ENCODE results near the gene CHCHD6.

The CHCHD6 gene

DNA sequence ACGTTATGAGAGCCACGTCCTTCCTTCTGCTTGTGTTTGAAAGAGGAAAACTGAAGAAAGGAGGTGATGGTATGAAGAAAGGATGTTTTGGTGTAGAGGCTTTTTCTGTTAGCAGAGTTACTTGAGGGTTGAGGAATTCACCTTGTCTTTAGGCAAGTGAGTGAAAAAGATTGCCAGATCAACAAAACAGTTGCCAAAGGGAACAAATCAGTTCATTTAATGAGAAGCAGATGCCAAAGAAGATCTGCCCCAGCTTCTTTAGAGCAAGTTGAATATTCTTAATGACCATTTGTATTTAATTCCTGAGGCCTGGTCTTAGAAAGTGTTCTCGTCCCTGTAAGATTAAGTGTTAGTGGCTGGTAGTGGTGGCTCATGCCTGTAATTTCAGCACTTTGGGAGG lies 2.6 kb downstream of the CHCHD6 start:
- no peak for DNase-seq

GRCh38 chr3:126711121-126711760 lies 7.2 kb downstream of the CHCHD6 start:
- DNase-seq = no peak

GRCh38 chr3:126713199-126713598 lies 9.2 kb downstream of the CHCHD6 start:
- no peak for DNase-seq

- DNase-seq = no peak
Observed at GRCh38 chr3:126714276-126714900, 10.3 kb downstream of the CHCHD6 start.

DNA sequence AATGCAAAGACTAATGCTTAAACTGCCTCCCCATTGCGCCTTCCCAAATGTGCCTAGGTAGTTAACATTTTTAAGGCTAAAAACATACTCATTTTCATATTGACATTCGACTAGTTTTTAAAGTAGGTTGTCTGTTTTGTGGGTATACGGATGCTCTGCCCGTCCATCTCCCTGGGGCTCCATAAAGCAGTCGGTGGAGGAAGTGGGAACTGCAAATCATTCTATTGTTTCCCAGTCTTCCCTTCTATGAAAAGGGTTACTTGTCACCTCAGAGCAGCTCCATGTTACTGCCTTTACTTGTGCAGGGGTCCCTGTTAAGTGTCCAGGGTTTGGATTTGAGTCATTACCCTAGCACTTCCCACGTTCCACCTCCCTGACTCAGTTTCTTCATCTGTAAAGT lies 10.9 kb downstream of the CHCHD6 start:
- no peak for DNase-seq

- DNase-seq = no peak
Observed at GRCh38 chr3:126715432-126715831, 11.4 kb downstream of the CHCHD6 start.

DNA sequence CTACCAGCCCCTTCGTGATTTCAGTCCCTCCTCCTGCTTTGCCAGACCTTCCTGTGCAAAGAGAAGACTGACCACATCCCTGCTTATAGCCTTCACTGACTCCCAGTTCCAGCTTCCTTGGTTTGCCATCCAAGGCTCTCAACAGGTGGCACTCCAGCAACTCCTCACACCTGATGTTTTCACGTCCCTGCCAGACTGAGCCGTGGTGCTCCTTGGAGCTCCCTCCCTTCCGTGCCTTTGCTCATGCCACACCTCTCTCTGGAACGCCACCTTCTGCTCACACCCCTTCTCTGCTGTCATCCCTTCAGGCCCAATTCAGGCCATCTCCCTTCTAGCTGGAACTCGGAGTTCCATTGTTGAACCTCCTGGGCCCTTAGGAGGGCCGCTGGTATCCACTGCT lies 12.0 kb downstream of the CHCHD6 start:
- DNase-seq = no peak

DNA sequence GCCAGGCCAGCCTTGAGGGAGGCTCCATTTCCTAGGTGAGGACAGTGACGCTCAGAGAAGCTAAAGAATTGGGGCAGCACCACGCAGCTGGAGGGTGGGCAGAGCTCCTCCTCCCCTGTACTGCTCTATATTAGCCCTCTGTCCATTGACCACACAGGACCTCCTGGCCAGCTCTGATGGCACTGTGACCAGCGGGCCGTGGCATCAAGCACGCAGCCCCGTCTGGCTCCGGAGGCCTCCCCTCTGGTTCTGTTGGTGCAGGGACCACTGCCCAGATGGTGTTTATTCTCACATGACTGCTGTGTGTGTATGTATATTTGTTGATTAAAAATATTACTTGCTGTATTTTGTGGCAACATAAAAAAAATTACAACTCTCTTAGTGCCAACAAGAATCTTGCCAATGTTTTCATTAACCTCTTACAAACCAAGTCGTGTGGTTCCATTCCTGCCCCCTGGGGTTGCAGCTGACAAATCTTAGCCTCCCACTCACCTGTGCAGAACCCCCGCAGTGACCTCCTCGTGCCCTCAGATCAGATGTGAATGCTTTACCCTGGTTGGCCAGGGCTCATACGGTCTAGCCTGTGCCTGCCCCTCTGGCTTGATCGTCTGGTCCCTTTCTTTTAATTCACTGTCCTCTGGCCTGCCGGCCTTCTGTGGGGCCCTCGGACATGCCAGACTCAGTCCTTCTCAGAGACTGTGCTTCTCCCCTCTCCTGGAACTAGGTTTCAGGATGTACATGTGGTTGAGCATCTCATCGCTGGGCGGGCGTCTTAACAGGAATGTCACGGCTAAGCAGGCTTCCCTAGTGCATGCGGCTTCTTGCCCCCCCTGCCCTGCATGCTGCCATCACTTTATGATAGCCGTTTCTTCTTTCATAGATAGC lies 14.8 kb downstream of the CHCHD6 start:
- DNase-seq = no peak

DNA sequence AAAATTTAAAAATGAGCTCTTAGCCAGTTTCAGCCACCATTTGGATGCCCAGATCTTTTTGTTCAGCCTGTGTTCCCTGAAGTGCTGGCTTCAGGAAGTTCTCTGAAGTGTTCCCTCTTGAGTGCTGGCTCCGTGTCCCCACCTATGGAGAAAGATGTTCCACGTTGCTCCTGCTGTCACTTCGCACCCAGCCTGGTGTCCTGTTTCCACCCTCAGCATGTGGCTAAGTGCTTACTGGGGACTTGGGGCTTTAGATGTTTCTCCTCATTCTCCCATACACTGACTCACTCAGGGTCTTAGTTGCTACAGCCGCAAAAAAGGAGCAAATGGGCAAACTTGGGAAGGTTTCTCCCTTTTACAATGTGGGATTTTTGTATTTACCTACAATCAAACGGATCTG lies 16.6 kb downstream of the CHCHD6 start:
- DNase-seq = no peak

- no peak for DNase-seq
Observed at GRCh38 chr3:126721246-126721645, 17.2 kb downstream of the CHCHD6 start.

GRCh38 chr3:126723237-126723636 lies 19.2 kb downstream of the CHCHD6 start:
- DNase-seq = no peak

DNA sequence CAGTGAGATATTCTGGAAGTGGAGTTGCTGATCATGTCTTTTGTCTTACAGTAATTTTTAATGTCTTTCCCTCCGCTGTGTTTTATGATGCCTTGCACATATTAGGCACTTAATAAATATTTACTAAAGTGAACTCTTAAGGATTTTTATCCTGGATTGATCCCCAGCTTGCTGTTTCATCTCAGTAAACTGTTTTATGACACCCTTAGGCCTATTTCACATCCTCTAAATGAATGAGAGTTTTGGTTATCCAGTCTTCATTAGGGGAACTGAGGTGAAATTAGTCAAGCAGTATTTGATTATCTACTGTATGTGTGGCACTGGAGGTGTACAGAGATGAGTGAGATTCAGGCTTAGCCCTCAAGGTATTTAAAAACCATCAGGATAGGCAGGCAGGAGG lies 19.8 kb downstream of the CHCHD6 start:
- no peak for DNase-seq

DNA sequence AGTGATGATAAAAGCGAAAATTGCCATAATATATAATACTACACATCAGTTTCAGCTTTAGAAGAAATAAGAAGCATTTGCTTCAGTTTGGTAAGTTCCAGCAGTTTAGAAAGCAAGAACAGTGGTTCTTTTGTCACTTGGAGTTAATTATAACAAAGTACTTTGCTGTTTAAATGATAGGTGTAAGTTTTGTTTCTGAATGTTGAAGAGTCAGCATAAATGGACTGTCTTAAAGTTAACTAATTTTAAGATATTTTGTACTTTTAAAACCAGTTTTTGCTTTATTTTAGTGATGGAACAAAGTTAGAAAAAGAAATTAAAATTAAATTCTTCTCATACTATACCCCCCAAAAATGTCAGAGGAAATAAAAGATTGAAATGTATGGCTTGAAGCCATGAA lies 24.6 kb downstream of the CHCHD6 start:
- no peak for DNase-seq

DNA sequence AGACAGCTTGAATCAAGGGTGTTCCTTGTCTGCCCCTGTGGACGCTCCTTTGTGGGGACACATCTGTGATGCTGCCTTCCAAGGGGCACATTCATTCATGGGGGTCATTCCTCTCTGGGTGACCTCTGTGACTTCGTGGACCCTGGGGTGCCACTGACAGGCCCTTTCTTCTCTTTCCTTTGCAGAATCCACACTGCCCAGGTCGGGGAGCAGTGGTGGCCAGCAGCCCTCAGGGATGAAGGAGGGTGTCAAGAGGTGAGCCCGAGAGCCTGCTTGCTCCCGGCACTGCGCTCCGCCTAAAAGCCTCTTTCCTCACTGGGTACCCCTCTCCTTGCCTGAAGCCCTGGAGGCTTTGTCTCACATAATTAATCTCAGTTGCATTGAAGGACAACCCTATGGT lies 26.3 kb downstream of the CHCHD6 start:
- no peak for DNase-seq

GRCh38 chr3:126731044-126731443 lies 27.0 kb downstream of the CHCHD6 start:
- DNase-seq = no peak

DNA sequence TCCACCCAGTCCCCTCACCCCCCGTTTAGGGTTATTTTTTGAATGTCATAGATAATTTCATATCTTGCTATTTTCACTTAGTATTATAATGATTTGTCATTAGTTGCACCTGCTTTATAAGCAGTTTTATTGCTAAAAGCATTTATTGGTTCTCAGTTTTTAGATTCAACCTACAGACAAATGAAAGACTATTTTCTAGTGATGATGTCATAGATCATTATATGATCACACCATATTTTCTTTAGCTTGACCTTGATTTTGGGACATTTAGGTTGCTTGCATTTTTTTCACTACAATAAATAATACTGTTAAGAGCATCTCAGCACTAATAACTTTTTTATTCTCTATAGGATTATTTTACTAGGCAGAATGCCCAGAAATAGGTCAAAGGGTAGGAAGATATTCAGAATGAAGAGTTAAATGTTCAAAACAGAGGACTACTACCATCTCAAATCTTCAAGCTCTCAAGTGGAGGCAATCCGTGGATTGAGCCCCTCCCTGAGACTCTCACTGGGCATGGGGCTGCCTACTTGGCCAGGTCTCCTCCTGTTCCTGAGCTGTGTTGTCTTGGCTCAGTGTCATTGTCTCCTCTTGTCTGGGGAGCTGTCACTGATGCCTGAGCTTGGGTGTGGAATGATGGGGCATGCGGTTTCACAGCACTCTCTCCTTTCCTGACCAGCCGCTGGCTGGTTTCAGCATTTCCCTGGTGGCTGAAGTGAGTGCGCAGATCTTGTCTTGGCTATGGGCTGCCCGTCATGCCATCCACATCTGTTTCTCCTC lies 28.4 kb downstream of the CHCHD6 start:
- no peak for DNase-seq

GRCh38 chr3:126733061-126733430 lies 29.0 kb downstream of the CHCHD6 start:
- no peak for DNase-seq

DNA sequence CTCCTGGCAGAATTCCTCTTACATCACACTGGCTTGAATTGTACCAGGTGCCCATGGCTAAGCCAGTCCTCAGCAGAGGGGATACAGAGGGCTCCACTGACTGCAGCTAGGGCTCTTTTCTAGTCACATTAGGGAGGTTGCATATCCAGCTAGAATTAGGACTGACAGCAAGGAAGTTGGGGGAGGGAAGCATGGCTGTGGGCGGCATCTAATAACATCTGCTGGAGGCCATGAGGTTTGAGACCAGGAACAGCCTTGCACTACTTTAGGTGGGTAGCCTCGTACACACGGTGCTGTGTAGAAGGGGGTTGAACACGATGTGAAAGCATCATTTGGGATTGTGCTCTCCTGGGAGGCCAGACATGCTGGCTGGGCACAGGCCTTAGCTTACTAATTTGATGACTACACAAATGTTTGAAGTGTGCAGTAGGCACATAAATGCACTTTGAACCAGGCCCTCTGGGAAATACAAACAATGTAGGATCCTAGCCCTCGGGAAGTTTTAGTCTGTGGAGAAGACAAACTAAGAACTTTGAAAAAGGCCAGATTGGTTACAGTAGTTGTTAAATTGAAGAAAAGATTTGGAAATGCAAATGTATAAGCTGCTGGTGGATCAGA lies 30.2 kb downstream of the CHCHD6 start:
- DNase-seq = no peak

DNA sequence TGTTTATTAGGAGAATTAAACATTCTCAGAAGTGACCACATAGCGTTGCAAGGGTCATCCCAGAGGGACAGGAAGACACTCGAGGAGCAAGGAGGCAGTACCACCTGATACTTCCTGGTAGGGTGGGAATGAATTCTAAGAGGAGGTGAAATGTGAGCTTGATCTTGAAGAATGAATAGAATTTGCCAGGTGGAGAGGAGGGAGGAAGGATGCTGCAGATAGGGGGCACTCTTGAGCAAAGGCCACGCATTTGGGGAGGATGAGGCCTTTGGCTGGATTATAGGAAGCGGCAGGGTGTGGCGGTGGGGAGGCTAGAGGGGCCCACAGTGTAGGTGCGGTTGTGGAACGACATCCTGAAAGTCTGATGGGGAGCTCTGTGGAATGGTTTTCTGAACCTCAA lies 33.5 kb downstream of the CHCHD6 start:
- DNase-seq = no peak

DNA sequence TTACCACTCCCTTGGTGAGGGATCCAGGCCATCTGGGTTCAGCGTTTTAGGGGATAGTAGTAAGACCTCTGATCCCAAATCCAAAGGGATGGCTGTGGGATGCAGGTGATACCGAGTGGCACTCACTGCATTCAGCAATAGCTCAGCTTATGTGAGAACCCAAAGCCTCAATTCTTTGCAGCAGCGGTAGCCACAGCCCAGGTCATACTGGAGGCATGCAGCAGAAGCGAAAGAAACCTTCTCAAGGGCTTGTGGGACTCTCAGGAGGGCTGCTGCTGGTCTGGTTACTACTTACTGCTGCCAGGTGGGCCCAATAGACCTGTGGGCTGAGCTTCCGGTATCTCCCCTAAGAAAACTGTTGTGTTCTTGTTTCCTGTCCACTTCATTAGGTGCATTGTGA lies 38.0 kb downstream of the CHCHD6 start:
- no peak for DNase-seq

- no peak for DNase-seq
Observed at GRCh38 chr3:126743350-126743749, 39.3 kb downstream of the CHCHD6 start.

GRCh38 chr3:126743781-126744180 lies 39.7 kb downstream of the CHCHD6 start:
- no peak for DNase-seq
